AG10803 (cell line): ENCODE data around the gene TRIM38.
A peak's percentile ranks its signal among the peaks of the same experiment; 100 is the strongest.
"Not testable (repeated sequence)": the region's sequence is repeated elsewhere in the genome, so short reads cannot be mapped to it uniquely, and the experiment has no call there.

Experiments used
- DNase-seq: peaks from one replicate; pipeline ENCODE4 v3.0.0; 2010; ENCODE audit warnings: low read depth
- H3K4me3 ChIP-seq: 2 replicates; pipeline ENCODE4 v1.5.1; 2011; ENCODE audit warnings: mild to moderate bottlenecking, low read length, control low read depth
- TF ChIP-seq, protein P1 (sequence below): conservative IDR thresholded peaks from 2 replicates; pipeline ENCODE4 v1.5.1; 2011; ENCODE audit warnings: mild to moderate bottlenecking, low read length, control low read depth, inconsistent platforms

TRIM38 gene

GRCh38 chr6:26012061-26012460, 49.5 kb downstream of the TRIM38 start:
- TF ChIP-seq, protein P1, sequence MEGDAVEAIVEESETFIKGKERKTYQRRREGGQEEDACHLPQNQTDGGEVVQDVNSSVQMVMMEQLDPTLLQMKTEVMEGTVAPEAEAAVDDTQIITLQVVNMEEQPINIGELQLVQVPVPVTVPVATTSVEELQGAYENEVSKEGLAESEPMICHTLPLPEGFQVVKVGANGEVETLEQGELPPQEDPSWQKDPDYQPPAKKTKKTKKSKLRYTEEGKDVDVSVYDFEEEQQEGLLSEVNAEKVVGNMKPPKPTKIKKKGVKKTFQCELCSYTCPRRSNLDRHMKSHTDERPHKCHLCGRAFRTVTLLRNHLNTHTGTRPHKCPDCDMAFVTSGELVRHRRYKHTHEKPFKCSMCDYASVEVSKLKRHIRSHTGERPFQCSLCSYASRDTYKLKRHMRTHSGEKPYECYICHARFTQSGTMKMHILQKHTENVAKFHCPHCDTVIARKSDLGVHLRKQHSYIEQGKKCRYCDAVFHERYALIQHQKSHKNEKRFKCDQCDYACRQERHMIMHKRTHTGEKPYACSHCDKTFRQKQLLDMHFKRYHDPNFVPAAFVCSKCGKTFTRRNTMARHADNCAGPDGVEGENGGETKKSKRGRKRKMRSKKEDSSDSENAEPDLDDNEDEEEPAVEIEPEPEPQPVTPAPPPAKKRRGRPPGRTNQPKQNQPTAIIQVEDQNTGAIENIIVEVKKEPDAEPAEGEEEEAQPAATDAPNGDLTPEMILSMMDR, result no peak
- H3K4me3 ChIP-seq, result no peak overlapping the region
- DNase-seq, result no peak

DNA sequence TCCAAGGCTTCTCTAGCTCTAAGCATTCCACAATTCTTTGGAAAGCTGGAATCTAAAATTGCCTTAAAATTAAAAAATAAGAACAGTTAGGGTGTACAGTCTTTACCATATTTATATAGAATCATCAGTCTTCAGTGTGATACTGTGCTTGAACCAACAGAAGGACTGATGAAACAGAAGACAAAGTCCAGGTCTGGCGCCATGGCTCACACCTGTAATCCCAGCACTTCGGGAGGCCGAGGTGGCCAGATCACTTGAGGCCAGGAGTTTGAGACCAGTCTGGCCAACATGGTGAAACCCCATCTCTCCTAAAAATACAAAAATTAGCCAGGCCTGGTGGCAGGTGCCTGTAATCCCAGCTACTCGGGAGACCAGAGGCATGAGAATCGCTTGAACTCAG, 51.8 kb downstream of the TRIM38 start:
- not testable (repeated sequence) for DNase-seq, H3K4me3 ChIP-seq

GRCh38 chr6:26016245-26016962, 53.8 kb downstream of the TRIM38 start:
- TF ChIP-seq, protein P1, result no peak
- no peak overlapping the region for H3K4me3 ChIP-seq
- DNase-seq, result no peak

DNA sequence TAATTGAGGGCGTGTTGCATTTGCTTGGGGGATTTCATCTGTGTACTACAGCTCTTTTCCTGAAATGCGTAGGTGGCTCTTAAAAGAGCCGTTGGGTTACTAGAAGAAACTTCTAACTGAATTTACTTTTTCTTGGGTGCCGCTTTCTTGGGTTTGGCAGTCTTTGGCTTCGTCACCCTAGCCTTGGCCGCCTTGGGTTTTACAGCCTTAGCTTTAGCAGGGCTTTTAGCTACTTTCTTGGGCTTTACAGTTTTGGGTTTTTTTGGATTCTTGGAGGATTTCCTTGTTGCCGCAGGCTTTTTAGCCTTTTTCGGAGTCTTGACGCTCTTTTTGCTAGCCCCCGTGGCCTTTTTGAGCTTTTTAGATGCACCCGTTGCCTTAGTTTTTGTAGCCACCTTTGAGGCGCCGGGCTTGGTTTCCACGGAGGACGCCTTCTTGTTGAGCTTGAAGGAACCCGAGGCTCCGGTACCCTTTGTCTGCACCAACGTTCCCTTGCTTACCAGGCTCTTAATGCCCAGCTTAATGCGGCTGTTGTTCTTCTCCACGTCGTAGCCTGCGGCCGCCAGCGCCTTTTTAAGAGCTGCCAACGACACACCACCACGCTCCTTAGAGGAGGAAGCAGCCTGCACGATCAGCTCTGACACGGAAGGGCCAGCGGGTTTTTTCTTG, 54.5 kb downstream of the TRIM38 start:
- DNase-seq, result no peak
- TF ChIP-seq, protein P1, result no peak
- peak overlapping the region; percentile 53 for H3K4me3 ChIP-seq

GRCh38 chr6:26017632-26017966, 55.0 kb downstream of the TRIM38 start:
- H3K4me3 ChIP-seq, result peak overlapping the region; percentile 53
- TF ChIP-seq, protein P1, result peak; percentile 29
- peak; percentile 73 for DNase-seq

- no peak for DNase-seq
- no peak overlapping the region for H3K4me3 ChIP-seq
- TF ChIP-seq, protein P1, result no peak
Measured at GRCh38 chr6:26019261-26019830, 56.7 kb downstream of the TRIM38 start.

DNA sequence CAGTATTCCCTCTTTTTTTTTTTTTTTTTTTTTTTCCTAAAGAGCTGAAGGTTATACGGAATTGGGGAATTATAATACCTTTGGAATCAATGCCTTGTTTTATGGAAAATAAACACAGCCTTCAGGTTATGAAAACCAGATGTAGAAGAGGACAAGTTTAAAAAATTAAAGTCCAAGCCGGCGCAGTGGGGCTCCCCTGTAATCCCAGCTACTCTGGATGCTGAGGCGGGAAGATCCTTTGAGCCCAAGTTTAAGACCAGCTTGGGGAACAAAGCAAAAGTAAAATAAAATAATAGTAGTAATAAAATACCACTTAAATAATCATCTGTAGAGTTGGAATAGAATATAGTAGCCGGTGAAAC, 57.3 kb downstream of the TRIM38 start:
- peak overlapping the region; percentile 78 for H3K4me3 ChIP-seq
- DNase-seq, result no peak
- TF ChIP-seq, protein P1, result no peak
